ENCODE results near the gene SELE.
"Not testable (repeated sequence)": the region's sequence is repeated elsewhere in the genome, so short reads cannot be mapped to it uniquely, and the experiment has no call there.

GRCh38 chr1:169688377-169688776 is 45.5 kb downstream of the SELE start:
- TF ChIP-seq, protein P1, sequence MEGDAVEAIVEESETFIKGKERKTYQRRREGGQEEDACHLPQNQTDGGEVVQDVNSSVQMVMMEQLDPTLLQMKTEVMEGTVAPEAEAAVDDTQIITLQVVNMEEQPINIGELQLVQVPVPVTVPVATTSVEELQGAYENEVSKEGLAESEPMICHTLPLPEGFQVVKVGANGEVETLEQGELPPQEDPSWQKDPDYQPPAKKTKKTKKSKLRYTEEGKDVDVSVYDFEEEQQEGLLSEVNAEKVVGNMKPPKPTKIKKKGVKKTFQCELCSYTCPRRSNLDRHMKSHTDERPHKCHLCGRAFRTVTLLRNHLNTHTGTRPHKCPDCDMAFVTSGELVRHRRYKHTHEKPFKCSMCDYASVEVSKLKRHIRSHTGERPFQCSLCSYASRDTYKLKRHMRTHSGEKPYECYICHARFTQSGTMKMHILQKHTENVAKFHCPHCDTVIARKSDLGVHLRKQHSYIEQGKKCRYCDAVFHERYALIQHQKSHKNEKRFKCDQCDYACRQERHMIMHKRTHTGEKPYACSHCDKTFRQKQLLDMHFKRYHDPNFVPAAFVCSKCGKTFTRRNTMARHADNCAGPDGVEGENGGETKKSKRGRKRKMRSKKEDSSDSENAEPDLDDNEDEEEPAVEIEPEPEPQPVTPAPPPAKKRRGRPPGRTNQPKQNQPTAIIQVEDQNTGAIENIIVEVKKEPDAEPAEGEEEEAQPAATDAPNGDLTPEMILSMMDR (conservative IDR thresholded peaks at IDR 0.05; ENCODE audit: low read depth, low read length) = not testable (repeated sequence)
- TF ChIP-seq CEBPB (IDR thresholded peaks at IDR 0.05; ENCODE audit: low read depth, low read length) = not testable (repeated sequence)

Data from IMR-90 (cell line).